Testis (tissue), 3 donors: ENCODE measurements around the gene SSBP3. TPM values are rescaled to one million over a fixed set of nuclear protein-coding genes. Genes with fewer than 3 reads are reported as not detected.

Experiments used
- DNase-seq: peaks from one replicate; pipeline ENCODE4 v3.0.0-alpha.2; 2019
- H3K27ac ChIP-seq, 2 donors: fragments of 200-600 bp; sonication (generic); one replicate each; pipeline ENCODE4 v1.5.1; 2019
- H3K27me3 ChIP-seq: fragments of 200-600 bp; sonication (generic); one replicate; pipeline ENCODE4 v1.5.1; 2019
- H3K36me3 ChIP-seq: fragments of 200-600 bp; sonication (generic); one replicate; pipeline ENCODE4 v1.5.1; 2017; ENCODE audit warnings: low read depth; ENCODE audit errors: missing control alignments
- H3K4me1 ChIP-seq: fragments of 200-600 bp; sonication (generic); one replicate; pipeline ENCODE4 v1.5.1; 2019
- H3K4me3 ChIP-seq, 2 donors: fragments of 200-600 bp; sonication (generic); one replicate each; pipeline ENCODE4 v1.5.1; 2017 to 2019
- H3K9me3 ChIP-seq: fragments of 200-600 bp; sonication (generic); one replicate; pipeline ENCODE4 v1.5.1; 2017
- CTCF ChIP-seq, 3 experiments: fragments of 450-650 bp in 2 of 3; fragments of 200-600 bp in 1 of 3; sonication (generic) in 1 of 3; IDR thresholded peaks; one replicate each; pipeline ENCODE4 v1.5.1; 2016 to 2019; ENCODE audit warnings: antibody characterized with exemption in 3 of 3, mild to moderate bottlenecking in 2 of 3, moderate library complexity in 1 of 3
- POLR2A ChIP-seq: fragments of 450-650 bp; IDR thresholded peaks from one replicate; pipeline ENCODE4 v1.6.1; 2017; ENCODE audit warnings: antibody characterized with exemption, mild to moderate bottlenecking, moderate library complexity
- WGBS, 2 donors: methylation state at CpG; one replicate each; pipeline ENCODE4 v1.1.5; 2018; 5-methylcytosine and 5-hydroxymethylcytosine counted together
- intact Hi-C: fragments of 100-400 bp; cut with DNase I; formaldehyde crosslinking; loops from one replicate; pipeline ENCODE4 v1.15.1; 2023; ENCODE audit warnings: low total_unique reads
- polyA plus RNA-seq: library from polyadenylated mRNA; stranded (reverse); fragments of 350-450 nt; fragmentation: Illumina TruSeq; extraction: RNeasy Lipid Tissue Mini Kit (QIAGEN cat#74804); gene quantifications from one replicate; pipeline ENCODE4 v1.2.3, GENCODE V29; 2014; ENCODE audit warnings: low read depth, low replicate concordance; ENCODE audit not compliant: insufficient read depth
- total RNA-seq, 2 donors: library from RNA; depleted of rRNA; stranded (reverse); fragments of >200 nt; gene quantifications; one replicate each; pipeline ENCODE4 v1.2.3, GENCODE V29; 2016

Gene SSBP3
- total and polyA plus RNA-seq, 3 donors from 2014 or later = 88.8 to 99.0 (median 91.6) TPM

GRCh38 chr1:54332781-54333585, 73.2 kb downstream of the SSBP3 start:
- DNase-seq = peak; percentile 46
- intact Hi-C loops = no loop called here
- TF ChIP-seq POLR2A (no peak), CTCF (IDR thresholded peaks at IDR 0.05) (no peak)
- no peaks in the 10 kb centered on the region for H3K27me3 ChIP-seq
- peak overlapping the region; percentile 6 to 50 for H3K27ac ChIP-seq
- no peaks in the 10 kb centered on the region for H3K9me3 ChIP-seq
- WGBS, 2 donors = 37 to 64% methylated on average over 13 to 21 of the region's 21 CpGs
- no peak overlapping the region for H3K4me3 ChIP-seq
- no peaks in the 10 kb centered on the region for H3K36me3 ChIP-seq
- H3K4me1 ChIP-seq = peaks cover 77% of the 10 kb centered on the region

DNA sequence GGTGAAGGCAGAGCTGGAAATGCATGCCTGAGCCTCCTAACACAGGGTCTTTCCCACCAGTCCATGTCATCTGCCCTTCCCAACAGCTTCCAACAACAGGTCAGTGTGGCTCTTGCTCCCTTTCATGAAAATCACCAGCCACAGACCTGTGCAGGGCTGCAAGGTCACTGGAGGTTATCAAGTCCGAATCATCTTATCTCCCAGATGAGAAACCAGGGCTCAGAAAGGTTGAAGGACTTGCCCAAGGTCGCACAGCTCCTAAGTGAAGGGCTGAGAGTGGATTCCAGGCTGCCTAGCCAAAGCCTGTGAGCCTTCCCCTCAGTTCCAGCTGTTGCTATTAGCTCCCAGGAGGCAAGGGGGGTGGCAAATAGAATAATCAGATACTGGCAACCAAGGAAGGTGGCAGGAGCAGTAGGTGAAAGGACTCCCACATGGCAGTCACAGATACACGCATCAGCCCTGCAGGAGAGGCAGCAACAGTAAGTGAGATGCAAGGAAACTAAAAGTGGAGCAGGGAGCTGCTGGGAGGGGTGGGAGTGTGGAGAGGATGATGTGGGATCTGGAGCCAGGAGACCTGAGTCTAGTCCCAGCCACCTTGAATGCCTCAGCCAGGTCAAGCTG, 74.2 kb downstream of the SSBP3 start:
- Histone ChIP-seq H3K27me3 (no peaks in the 10 kb centered on the region), H3K36me3 (no peaks in the 10 kb centered on the region), H3K4me3 (no peak overlapping the region), H3K9me3 (no peaks in the 10 kb centered on the region), H3K4me1 (peaks cover 85% of the 10 kb centered on the region), H3K27ac (peak overlapping the region in 1 of 2 donors; percentile 50)
- intact Hi-C loops = no loop called here
- DNase-seq = no peak
- 45 to 55% methylated on average over 3 of the region's 3 CpGs for WGBS, 2 donors
- no peak for TF ChIP-seq CTCF (IDR thresholded peaks at IDR 0.05)
- TF ChIP-seq POLR2A = no peak

DNA sequence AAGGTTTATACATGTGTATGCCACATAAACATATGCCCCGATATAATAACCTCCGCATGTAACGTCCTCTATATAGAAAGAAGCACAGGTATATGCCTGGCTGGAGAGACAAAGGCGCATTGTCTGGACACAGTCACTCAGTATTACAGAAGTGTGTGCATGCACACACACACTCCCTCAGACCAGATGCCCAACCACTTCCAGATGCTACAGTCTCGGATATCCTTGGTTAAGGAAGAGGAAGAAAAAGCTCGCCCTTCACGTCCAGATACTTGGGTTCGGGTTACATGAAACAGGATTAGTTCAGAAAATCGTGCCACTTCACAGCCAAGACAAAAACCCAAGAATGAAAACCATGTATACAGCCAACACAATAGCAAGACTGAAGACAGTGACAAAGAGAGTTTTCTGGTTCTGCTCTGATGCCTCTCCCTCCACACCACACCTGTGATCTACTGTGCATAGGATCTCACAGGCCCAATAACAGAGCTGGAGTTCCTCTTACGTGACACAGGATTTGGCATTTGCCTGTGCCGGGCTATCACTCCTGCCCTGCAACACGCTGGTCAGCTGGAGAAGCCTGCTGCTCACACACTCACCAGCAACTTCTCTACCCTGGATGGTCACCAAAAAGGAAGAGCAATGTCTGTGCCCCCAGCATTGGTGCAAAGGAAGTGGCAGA, 75.0 kb downstream of the SSBP3 start:
- H3K27me3 ChIP-seq = no peaks in the 10 kb centered on the region
- WGBS, 2 donors = 48 to 59% methylated on average over 12 of the region's 12 CpGs
- intact Hi-C loops = no loop called here
- H3K36me3 ChIP-seq = no peaks in the 10 kb centered on the region
- H3K27ac ChIP-seq = peak overlapping the region in 1 of 2 donors; percentile 50
- H3K4me1 ChIP-seq = peaks cover 92% of the 10 kb centered on the region
- H3K4me3 ChIP-seq = no peak overlapping the region
- H3K9me3 ChIP-seq = no peaks in the 10 kb centered on the region
- TF ChIP-seq CTCF (IDR thresholded peaks at IDR 0.05) (no peak), POLR2A (no peak)
- DNase-seq = no peak

- Histone ChIP-seq H3K4me3 (no peak overlapping the region), H3K27me3 (no peaks in the 10 kb centered on the region), H3K36me3 (no peaks in the 10 kb centered on the region), H3K27ac (no peak overlapping the region), H3K4me1 (peaks cover 93% of the 10 kb centered on the region), H3K9me3 (no peaks in the 10 kb centered on the region)
- no peak for DNase-seq
- 60 to 75% methylated on average over 2 to 5 of the region's 5 CpGs for WGBS, 2 donors
- intact Hi-C loops = no loop called here
- TF ChIP-seq POLR2A = no peak
- no peak for TF ChIP-seq CTCF (IDR thresholded peaks at IDR 0.05)
Measured at GRCh38 chr1:54329312-54330003, 76.7 kb downstream of the SSBP3 start.
